GM13977 (cell line): ENCODE data around the gene CCDC18.

Source experiments
- DNase-seq: peaks from one replicate; pipeline ENCODE4 v3.0.0; 2012; ENCODE audit warnings: low spot score
- in situ Hi-C: fragments of 300-500 bp; cut with MboI; formaldehyde crosslinking; loops from one replicate; pipeline ENCODE4 v1.12.0; 2022; ENCODE audit warnings: low sequenced_read_pairs, low pct_unique_long_range_greater_than_20kb, mixed read lengths, inconsistent platforms; ENCODE audit not compliant: unreplicated experiment
- TF ChIP-seq, protein P1 (sequence below): IDR thresholded peaks from 2 replicates; pipeline ENCODE4 v1.5.1; 2012; ENCODE audit warnings: mild to moderate bottlenecking, control low read depth; ENCODE audit not compliant: insufficient read depth; ENCODE audit errors: extremely low read depth, missing control alignments

Gene CCDC18

DNA sequence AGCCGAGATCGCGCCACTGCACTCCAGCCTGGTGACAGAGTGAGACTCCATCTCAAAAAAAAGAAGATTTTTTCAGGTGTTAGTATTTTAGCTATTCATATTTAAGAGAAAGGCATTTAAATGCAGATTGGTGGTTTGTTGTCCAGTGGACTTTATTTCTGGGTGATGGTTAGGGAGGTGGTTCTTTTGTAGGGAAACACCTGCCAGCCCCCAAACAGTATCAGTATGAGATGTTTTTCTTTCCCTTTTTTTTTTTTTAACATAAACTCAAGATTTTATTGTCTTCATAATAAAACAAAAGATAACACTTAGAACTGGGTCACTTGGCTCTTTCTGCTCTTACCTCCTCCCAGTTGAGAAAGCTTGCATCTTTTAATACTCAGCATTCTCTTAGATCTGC, 9.9 kb downstream of the CCDC18 start:
- no peak for DNase-seq
- in situ Hi-C loops: no loop called here
- TF ChIP-seq, protein P1, sequence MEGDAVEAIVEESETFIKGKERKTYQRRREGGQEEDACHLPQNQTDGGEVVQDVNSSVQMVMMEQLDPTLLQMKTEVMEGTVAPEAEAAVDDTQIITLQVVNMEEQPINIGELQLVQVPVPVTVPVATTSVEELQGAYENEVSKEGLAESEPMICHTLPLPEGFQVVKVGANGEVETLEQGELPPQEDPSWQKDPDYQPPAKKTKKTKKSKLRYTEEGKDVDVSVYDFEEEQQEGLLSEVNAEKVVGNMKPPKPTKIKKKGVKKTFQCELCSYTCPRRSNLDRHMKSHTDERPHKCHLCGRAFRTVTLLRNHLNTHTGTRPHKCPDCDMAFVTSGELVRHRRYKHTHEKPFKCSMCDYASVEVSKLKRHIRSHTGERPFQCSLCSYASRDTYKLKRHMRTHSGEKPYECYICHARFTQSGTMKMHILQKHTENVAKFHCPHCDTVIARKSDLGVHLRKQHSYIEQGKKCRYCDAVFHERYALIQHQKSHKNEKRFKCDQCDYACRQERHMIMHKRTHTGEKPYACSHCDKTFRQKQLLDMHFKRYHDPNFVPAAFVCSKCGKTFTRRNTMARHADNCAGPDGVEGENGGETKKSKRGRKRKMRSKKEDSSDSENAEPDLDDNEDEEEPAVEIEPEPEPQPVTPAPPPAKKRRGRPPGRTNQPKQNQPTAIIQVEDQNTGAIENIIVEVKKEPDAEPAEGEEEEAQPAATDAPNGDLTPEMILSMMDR: no peak

DNA sequence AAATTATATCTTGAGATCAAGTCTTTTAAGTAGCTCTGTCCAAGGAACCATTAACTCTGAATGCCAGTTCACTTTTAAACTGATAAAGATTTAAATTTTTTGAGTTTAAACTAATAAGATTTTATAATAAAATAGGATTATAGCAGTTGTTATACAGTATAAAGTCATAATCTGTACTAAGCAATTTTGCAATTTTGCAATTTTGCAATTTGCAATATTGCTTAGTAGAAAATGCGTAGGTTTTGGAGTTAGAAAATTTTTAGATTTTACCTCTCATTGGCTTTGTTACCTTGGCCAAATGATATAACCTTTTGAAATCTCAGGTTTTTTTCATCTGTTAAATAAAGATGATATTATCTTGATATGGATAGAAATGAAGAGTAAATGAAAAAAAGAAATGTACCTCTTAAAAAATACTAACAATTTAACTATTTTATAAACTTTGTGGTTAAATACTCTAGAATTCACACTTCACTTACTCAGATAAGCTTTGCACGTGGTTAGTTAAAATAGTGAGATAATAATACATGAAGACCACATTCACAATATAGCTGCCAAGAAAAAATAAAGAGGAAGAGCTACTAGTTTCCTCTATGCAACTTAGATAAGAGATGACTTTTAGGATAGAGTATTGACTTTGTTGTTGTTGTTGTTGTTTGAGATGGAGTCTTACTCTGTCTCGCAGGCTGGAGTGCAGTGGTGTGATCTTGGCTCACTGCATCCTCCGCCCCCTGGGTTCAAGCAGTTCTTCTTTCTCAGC, 13.9 kb downstream of the CCDC18 start:
- in situ Hi-C loops: no loop called here

DNA sequence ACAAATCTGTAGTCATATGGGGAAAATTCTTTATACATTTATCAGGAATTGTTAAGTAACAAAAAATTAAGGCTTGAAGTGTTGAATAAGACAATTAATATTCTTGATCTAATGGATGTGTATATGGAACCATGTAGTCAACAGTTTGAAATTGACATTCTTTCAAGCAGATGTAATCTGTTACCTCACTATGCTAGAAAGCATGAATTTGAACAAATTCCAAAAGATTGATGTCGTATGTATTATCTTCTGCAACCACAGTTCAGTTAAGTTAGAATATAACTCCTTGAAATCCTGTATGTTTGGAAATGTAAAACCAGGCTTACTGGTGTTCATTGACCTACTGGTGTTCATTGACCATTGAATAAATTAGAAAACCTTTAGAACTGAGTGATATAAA, 16.1 kb downstream of the CCDC18 start:
- no peak for DNase-seq
- in situ Hi-C loops: no loop called here
- TF ChIP-seq, protein P1: no peak

More for the DNA sequence above, 13.9 kb downstream of the CCDC18 start:
- TF ChIP-seq, protein P1: no peak
- no peak for DNase-seq

DNA sequence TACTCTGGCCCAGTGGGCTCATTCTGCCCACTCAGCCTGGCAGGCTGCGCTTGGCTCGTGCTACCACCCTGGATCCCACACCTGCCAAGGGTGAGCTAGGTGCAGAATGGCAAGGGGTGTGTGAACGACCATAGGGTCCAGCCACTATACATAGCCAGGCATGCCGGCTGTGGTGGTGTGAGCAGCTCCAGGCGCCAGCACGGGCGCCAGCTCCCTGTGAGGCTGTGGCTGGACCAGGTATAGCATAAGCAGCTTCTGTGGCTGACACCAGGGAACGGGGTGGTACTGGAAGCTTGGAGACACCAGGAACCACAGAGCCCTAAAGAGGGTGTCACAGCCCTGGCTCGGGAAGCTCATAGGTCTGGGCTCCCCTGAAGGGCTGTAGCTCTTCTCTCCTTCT, 18.6 kb downstream of the CCDC18 start:
- TF ChIP-seq, protein P1: no peak
- in situ Hi-C loops: no loop called here
- no peak for DNase-seq

DNA sequence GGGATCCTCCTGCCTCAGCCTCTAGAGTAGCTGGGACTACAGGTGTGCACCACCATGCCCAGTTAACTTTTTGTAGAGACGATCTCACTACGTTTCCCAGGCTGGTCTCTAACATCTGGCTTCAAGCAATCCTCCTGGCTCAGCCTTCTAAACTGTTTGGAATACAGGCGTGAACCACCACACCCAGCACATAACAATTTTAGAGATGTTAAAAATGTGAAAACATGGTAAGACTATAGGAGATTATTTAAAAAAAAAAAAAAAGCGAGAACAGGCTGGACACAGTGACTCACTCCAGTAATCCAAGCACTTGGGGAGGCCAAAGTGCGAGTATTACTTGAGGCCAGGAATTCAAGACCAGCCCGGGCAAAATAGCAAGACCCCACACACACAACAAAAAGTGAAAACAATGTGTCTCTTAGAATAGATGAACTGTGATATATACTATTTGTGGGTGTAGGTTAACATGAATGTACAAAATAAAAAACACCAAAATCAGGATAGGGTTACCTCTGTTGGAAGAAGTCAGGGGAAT, 19.6 kb downstream of the CCDC18 start:
- TF ChIP-seq, protein P1: no peak
- in situ Hi-C loops: no loop called here
- no peak for DNase-seq

DNA sequence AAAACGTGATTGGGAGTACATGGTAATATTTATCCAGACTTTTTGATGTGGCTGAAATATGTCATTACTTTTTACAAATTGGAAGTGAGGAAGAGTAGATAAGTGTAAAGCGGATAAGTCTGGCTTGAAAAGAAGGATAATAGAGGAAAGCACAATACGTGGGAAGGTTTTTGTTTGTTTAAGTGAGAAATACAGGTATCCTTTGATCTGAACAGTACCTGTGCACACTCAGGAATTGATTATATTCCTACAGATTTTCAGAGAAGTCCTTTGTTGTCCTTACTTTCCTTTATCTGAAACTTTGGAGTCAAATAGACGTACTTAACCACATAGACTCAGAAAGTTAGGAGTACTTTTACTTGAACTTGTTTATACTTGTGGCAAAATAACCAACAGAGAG, 20.2 kb downstream of the CCDC18 start:
- TF ChIP-seq, protein P1: no peak
- in situ Hi-C loops: no loop called here
- no peak for DNase-seq
